Measurements from ENCODE around the gene KANSL2. TPM values are rescaled to one million over a fixed set of nuclear protein-coding genes. Genes with fewer than 3 reads are reported as not detected.
"Not testable (repeated sequence)": the region's sequence is repeated elsewhere in the genome, so short reads cannot be mapped to it uniquely, and the experiment has no call there.

KANSL2 gene
- total RNA-seq, 4 donors from 2014 or later: 45.9 to 106 (median 60.6) TPM

DNA sequence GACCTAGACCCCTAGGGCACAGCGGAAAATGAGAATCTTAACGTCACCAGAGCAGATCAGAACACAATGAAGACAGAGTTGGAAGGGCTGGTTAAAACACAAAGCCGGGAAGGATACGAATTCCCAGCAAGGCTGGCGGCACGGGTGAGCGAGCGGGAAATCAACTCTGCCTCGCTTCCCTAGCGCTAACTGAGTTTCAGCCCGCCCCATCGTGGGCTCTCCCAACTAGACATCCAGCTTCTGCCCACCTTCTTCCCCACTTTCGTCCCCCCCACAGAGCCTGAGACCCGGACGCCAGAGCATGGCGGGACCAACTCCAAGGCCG, 34.1 kb upstream of the KANSL2 start:
- no peak for TF ChIP-seq POLR2A (IDR thresholded peaks at IDR 0.05)
- TF ChIP-seq, protein P1, sequence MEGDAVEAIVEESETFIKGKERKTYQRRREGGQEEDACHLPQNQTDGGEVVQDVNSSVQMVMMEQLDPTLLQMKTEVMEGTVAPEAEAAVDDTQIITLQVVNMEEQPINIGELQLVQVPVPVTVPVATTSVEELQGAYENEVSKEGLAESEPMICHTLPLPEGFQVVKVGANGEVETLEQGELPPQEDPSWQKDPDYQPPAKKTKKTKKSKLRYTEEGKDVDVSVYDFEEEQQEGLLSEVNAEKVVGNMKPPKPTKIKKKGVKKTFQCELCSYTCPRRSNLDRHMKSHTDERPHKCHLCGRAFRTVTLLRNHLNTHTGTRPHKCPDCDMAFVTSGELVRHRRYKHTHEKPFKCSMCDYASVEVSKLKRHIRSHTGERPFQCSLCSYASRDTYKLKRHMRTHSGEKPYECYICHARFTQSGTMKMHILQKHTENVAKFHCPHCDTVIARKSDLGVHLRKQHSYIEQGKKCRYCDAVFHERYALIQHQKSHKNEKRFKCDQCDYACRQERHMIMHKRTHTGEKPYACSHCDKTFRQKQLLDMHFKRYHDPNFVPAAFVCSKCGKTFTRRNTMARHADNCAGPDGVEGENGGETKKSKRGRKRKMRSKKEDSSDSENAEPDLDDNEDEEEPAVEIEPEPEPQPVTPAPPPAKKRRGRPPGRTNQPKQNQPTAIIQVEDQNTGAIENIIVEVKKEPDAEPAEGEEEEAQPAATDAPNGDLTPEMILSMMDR (IDR thresholded peaks at IDR 0.05): no peak
- no peak for DNase-seq (ENCODE audit: low spot score in 2 of 2)
- H3K4me3 ChIP-seq (ENCODE audit: low read depth, poor library complexity, severe bottlenecking): peak overlapping the region; percentile 68
- WGBS, 2 donors: 0% methylated on average over 17 of the region's 17 CpGs
- intact Hi-C loops (cut with DNase I; ENCODE audit: low total_unique reads): no loop called here

DNA sequence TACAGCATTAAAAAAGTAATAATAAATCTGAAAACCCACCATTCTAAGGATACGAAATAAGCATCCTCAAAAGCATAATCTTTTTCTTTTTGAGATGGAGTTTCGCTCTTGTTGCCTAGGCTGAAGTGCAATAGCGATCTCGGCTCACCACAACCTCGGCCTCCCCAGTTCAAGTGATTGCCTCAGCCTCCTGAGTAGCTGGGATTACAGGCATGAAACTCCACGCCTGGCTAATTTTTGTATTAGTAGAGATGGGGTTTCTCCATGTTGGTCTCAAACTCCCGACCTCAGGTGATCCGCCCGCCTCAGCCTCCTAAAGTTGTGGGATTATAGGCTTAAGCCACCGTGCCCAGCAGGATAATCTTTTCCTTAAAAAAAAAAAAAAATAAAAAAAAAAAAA, 30.2 kb upstream of the KANSL2 start:
- 91 to 97% methylated on average over 10 of the region's 10 CpGs for WGBS, 2 donors
- no peak for DNase-seq (ENCODE audit: low spot score in 2 of 2)
- TF ChIP-seq, protein P1 (IDR thresholded peaks at IDR 0.05): no peak
- TF ChIP-seq POLR2A (IDR thresholded peaks at IDR 0.05): no peak
- intact Hi-C loops (cut with DNase I; ENCODE audit: low total_unique reads): no loop called here
- no peak overlapping the region for H3K4me3 ChIP-seq (ENCODE audit: low read depth, poor library complexity, severe bottlenecking)

DNA sequence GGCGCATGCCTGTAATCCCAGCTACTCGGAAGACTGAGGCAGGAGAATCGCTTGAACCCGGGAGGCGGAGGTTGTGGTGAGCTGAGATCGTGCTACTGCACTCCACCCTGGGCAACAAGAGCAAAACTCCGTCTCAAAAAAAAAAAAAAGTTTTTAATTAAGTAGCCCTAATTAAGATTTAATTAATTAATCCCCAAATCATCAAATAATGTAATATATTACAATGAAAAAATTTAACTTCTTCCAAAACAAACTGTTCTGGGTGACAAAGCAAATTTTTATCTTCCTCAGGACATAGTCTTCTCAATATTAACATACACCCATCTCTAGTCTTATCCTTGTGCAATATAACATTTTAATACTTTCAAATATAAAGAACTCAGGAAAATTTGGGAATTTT, 16.8 kb upstream of the KANSL2 start:
- H3K4me3 ChIP-seq (ENCODE audit: low read depth, poor library complexity, severe bottlenecking); intact Hi-C loops (cut with DNase I; ENCODE audit: low total_unique reads); DNase-seq (ENCODE audit: low spot score in 2 of 2): not testable (repeated sequence)
- 97 to 99% methylated on average over 7 of the region's 7 CpGs for WGBS, 2 donors

DNA sequence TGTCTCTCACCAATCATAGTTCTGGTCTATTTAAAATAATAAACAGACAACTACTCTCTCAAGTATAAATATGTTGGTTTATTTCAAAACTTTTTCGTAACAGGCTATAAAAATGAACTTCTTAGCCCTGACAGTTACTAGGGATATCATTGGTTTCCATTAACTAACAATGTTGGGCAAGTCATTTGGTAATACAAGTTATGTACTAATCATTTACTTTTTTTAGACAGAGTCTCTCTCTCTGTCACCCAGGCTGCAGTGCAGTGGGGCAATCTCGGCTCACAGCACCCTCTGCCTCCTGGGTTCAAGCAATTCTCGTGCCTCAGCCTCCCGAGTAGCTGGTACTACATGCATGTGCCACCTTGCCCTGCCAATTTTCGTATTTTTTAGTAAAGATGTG, 14.6 kb upstream of the KANSL2 start:
- intact Hi-C loops (cut with DNase I; ENCODE audit: low total_unique reads): no loop called here
- 93 to 99% methylated on average over 5 of the region's 5 CpGs for WGBS, 2 donors
- DNase-seq (ENCODE audit: low spot score in 2 of 2): no peak
- TF ChIP-seq POLR2A (IDR thresholded peaks at IDR 0.05): no peak
- TF ChIP-seq, protein P1 (IDR thresholded peaks at IDR 0.05): no peak
- no peak overlapping the region for H3K4me3 ChIP-seq (ENCODE audit: low read depth, poor library complexity, severe bottlenecking)

DNA sequence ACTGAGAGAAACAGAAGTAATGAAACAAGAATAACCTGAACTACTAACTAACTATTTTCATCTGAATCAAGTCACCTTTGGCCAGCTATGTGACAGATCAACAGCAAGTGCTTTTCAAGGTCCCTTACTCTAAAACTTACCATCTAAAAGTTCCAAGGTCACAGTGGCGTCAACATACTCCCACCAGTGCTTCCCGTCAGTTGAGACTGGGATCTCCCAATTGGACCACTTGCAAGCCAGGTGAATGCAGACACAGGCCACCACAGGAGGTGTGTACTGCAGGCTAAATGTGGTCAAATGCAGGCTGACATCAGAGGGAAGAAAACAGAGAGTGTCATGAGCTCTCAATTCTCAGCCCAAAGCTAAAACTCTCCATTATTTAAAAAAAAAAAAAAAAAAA, 13.8 kb upstream of the KANSL2 start:
- intact Hi-C loops (cut with DNase I; ENCODE audit: low total_unique reads): no loop called here
- WGBS, 2 donors: 94 to 98% methylated on average over 2 of the region's 2 CpGs
- no peak for TF ChIP-seq POLR2A (IDR thresholded peaks at IDR 0.05)
- TF ChIP-seq, protein P1 (IDR thresholded peaks at IDR 0.05): no peak
- H3K4me3 ChIP-seq (ENCODE audit: low read depth, poor library complexity, severe bottlenecking): no peak overlapping the region
- DNase-seq (ENCODE audit: low spot score in 2 of 2): no peak

DNA sequence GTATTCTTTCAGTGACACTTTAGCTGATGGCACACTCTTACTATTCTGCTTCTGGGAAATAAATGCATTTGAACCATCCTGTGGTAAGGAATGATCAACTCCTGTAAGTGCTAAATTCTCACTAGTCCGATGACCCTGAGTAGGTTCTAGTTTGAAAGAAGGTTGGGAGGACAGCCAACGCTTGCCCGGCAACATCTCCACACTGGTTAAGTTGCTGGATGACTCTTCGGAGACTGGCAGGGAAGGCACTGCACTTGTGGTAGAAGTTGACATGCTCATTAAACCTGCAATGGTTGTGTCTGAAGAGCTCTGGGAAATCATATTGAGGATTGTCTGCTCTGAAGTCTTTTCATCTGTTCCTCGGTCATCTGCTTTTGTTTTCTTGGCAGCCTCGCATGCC, 12.0 kb upstream of the KANSL2 start:
- H3K4me3 ChIP-seq (ENCODE audit: low read depth, poor library complexity, severe bottlenecking): no peak overlapping the region
- no peak for DNase-seq (ENCODE audit: low spot score in 2 of 2)
- WGBS, 2 donors: 93 to 96% methylated on average over 6 of the region's 6 CpGs
- no peak for TF ChIP-seq POLR2A (IDR thresholded peaks at IDR 0.05)
- TF ChIP-seq, protein P1 (IDR thresholded peaks at IDR 0.05): no peak
- intact Hi-C loops (cut with DNase I; ENCODE audit: low total_unique reads): no loop called here

Data from lower leg skin (tissue), 4 donors.